GM18499 (cell line): ENCODE data around the gene MAD1L1.
"Not testable (repeated sequence)": the region's sequence is repeated elsewhere in the genome, so short reads cannot be mapped to it uniquely, and the experiment has no call there.

ENCODE experiments used
- ATAC-seq: cut with Tn5 transposase; IDR thresholded peaks from one replicate; pipeline ENCODE4 v1.9.1; 2021; ENCODE audit warnings: moderate number of reproducible peaks; ENCODE audit not compliant: insufficient read depth, unreplicated experiment

The MAD1L1 gene

DNA sequence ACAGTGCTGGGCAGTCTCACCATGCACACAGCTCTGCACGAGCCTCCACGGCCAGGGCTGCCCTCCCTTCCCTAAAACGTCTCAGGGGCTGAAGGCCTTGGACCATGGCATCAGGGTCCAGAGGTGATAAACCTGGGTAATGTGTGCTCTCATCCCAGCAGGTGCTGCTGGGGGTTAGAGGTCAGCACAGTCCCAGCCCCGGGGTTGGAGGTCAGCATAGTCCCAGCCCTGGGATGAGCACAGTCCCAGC is 407.2 kb downstream of the MAD1L1 start:
- not testable (repeated sequence) for ATAC-seq

DNA sequence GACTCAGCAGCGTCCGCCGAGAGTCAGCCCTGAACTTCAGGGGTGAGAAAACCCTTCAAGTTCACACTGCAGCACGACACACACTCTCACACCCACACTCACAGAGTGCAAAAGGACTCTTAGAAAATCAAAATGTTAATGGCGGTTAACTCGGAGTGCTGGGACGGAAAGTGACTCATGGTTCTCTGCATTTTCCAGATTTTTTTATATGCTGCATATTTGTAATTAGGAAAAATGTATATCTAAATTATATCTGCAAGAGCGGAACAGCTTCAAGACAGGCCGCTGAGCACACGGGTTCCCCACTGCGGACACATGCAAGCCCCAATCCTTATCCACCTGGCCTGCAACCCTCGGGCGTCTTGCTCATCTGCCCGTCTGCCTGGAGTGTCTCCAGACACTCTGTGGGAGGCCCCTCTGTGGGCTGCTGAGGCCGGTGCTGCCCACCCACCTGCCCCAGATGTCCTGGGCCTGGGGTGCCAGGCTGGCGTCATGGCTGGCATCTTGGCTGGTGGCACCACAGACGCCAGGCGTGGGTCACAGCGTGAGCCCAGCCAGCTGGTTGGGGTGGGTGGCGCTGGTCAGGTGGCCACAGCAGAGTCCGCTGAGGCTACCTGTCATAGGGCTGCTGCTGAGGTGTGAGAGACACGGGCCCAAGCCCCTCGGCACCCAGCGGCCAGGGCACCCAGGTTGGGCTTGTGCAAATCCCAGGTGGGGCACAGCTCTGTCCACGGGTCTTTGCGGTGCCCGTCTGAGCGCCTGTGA is 407.7 kb downstream of the MAD1L1 start:
- not testable (repeated sequence) for ATAC-seq

DNA sequence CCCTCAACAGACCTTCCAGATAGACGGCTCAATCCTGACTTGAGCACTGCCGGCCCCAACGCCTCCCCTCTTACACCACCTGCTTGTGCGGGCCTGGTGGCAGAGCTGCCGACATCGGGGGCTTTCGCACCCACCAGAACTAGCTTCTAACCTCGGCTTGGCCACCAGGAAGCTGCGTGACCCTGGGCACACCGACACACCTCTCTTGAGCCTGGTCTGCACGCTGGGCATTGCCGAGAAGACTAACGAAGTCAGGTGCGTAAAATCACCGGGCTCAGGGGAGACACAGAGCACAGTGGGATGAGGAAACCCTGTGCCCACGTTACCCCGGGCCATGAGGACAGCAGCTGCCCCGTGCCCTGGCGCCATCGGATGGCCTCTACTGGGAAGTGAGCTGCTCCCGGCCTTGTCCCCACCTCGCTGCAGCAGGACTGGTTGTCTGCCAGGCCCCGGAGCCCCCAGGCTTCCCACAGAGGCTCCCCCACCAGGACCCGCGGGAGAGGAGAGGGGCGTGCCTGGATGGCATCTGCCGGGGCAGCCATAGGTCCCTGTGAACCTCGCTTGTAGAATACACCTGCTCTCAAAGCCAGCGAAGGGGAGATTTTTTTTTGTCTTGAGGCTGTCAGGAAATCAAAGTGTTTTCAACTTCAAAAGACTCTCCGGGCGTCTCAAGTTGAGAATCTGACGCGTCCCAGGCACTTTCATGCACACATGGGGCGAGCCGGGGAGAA is 408.4 kb downstream of the MAD1L1 start:
- ATAC-seq = not testable (repeated sequence)

DNA sequence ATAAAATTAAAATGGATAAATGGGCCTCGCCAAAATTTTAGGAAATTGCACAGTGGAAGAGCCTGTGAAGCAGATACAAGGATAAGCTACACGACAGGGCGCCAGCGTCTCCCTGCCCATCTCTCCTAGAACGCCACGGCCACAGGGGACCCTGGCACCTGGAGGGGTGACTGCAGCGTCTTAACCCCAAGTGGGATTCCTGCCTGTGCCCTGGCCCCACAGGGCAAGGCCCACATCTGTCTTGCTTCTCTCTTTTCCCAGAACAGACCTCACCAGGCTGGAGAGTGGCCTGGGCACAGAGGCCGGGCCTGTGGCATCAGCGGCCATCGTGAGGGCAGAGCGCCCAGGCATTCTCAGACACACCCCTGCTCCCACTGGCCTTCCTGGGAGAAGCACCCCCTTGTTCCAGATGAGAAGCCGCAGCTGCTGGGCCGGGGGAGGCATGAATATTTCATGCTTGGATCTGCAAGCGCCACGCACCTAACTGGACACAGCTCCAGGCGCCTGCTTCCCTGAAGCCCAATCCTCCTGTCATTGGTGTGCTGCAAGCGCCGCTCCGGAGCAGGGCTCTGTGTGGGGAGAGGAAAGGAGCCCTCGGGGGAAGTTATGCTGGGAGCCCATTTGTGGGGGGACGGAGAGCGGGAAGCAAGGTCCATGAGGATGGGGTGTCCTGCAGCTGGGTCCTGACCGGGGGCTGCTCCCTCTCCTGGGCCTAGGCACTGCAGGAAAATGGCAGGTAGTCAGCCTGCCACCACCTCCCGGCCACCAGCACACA is 409.2 kb downstream of the MAD1L1 start:
- no peak for ATAC-seq

DNA sequence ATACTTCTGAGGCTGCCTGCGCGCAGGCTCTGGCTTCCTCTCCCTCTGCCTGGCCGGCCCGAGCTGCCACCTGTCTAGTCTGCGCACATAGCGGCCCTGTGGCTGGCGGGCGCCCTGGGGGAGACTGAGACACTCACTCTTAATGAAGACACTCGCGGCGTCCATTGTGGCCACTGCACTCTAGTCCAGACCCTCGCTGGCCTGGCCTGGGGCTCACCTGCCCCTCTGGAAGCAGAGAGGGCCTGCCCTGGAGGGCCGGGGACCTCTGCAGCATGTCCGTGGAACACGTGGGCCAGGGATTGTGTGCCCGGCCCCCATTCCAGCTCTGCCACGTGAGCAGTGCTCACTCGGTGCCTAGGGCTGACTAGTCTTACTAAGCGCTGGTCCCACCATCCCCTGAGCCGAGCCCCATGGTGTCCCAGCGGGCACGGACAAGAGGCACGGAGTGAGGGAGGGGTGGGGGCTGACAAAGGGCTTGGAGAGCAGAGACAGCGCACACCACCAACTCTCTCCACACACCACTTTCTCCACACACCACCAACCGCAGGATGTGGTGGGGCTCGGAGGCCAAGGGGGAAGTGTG is 413.4 kb downstream of the MAD1L1 start:
- no peak for ATAC-seq

DNA sequence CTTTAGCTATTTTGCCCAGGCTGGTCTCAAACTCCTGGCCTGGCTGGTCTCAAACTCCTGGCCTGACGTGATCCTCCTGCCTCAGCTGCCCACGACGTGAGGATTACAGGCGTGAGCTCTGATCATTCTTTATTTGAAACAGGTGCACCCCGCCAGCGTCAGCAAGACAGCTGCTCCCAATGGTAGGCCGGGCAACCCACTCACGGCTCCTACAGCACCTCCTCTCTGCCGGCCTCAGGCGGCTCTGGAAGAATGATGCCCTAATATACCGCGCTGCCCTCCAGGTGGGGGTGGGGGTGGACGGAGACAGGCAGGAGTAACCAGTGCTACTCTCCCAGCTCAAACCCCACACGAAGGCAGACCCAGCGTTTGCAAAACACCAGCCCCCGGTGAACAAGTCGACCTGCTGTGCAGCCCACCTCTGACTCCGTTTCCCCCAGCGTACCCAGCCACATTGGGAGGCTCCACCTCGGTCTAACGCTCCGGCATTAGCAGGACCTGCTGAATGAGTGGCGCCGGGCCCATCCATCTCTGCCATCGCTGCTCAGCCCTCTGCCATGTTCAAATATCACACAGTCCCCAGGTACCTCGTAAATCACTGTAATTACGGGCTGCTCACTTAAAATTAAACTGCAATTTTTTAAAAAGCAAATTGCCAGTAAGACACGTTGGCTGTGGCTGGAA is 414.0 kb downstream of the MAD1L1 start:
- ATAC-seq = no peak

DNA sequence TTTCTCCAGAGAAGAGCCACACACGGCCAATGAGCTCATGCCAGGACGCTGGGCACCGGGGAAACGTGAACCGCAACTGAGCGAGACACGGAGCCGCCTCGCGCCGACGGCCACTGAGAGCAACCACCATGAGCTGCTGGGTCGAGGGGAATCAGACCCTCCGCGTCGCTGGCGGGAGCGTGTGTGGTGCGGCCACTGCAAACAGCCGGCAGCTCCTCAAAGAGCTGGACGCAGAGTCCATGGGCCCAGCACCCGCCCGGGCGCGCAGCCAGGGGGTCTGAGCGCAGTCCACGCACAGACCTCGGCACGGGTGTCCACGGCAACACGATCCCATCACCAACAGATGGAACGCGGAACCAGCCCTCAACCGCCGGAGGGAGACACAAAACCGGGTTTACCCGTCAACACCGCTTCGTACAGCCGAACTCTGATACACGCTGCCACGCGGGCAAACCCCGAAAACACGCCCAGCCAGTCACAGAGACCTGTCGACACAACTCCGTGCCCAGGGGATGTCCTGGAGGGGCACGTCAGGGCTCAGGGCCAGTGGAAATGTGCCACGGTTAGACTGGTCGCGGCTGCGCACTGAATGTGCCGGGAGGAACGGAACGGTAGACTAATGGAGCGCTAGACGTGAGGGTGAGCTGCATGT is 415.6 kb downstream of the MAD1L1 start:
- ATAC-seq = no peak

DNA sequence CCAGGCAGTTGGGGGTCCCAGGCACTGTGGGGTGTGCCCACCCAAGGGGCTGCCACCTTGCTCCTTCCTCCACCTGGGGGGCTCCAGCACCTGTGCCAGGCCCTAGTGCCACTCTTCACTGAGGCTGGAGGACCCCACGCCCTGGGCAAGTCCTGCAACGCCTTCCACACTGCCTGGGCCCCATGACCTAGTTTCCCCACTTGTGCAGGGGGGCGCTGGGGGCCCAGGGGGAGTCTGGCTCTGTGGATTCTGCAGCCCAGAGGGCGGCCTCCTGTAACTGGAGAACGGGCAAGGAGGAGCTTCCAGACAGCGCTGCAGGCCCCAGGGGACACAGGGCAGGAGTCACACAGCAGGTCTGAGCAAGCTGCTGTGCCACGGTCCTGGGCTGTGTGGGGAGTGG is 416.3 kb downstream of the MAD1L1 start:
- not testable (repeated sequence) for ATAC-seq

DNA sequence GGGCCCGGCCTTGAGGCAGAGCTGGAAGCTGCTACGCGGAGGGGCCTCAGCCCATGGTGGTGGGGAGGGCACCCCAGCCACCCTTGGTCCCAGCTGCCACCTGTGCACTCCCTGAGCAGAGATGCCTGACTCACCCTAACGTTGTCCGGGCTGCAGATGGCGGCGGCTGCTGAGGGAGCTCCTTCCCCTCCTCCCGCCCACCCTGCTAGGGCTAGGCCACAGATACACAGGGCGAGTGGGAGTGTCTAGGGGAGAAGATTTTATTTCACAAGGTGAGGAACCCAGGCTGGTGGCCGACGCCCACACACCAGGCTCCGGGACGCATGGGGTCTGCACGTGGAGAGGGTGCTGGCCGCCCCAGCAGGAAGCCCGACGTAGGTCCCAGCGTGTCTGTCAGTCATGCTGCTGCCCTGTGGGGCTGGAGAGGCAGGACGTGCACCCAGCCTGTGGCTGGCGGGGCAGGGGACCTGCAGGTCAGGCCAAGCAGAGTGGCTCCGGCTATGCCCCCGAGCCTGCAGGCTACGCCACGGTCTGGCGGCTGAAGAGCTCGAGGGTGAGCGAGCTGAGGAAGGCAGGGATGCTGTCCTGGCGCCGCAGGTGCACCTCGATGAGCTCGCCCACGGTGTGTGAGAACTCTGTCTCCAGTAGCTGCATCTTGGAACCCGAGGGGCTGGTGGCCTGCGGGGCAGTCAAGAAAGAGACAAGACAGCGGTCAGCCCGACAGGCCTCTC is 417.0 kb downstream of the MAD1L1 start:
- ATAC-seq = not testable (repeated sequence)

DNA sequence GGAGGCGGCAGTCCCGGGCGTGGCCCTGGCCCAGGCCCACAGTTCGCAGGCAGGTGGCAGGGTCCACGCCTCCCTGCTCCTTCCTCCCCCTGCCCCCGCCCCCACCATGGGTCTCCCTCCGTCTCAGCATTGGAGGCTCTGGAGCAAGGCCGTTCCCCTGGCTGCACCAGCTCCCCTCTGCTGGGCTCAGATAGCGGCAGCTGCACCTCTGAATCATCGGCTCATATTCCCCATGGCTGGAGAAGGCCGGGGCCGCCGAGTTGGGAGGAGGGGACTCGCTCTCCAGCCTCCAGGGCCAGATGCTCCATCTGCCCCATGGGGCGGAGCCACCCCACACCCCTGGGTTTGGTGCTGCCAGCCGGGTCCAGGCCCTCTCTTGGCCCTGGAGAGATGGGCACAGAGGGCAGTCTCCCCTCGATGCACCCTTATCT is 417.7 kb downstream of the MAD1L1 start:
- no peak for ATAC-seq

DNA sequence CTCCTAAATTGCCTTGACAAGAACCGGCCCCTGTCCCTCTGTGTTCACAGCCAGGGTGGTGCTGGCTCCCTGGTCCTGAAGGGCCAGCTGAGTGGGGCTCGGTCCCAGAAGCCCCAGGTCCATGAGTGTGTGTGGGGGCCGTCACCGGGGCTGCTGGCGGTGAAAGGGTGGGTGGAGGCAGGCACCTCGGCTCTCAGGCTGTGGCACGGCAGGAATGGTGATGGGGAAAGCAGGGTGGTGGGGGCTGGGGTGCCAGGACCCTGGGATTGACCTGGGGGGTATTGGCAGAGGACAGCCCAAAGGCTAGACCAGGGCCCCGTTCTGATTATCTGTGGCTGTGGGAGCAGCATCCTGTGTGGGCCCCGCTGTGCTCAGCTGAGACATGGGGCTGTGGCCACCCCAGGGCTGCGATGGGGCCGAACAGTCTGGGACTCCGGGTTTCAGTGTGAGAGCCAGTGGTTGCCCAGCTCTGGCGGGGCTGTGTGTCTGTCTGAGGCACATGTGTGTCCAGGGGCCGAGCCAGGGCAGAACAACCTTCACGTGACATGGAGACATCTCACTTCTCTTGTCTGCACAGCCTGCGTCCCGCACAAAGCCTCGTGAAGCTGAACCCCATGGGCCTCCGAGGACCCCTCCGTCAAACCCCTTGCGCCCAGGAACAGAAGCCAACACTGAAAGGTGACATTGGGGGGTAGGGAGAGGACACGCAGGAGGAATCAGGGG is 418.5 kb downstream of the MAD1L1 start:
- no peak for ATAC-seq

DNA sequence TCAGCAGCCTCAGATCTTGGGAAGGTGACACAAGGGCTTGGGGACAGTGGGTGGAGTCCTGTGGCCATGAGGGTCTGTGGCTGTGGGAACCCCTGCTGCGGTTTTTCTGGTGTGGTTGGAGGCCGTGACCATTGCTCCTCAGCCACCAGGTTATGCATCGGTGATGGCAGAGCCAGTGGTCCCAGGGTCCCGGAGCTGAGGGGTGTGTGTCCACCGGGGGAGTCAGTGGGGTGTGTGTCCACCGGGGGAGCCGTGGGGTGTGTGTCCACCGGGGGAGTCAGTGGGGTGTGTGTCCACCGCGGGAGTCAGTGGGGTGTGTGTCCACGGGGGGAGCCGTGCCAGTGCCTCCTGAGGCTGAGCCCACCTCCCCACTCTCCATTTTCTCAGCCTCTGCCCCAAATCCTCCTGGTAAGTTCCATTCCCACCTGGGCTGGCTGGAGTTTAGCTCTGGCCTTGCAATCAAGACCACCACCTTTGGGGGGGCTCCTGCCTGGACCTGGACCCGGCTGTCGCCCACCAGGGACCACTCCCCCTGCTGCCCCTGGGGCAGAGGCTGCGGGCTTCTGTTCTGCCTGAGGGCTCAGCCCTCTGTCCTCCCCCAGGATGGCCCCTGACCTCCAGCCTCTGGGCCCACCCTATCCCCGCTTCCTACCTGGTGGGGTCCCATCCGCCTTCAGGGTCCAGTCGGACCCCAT is 419.2 kb downstream of the MAD1L1 start:
- ATAC-seq = no peak

DNA sequence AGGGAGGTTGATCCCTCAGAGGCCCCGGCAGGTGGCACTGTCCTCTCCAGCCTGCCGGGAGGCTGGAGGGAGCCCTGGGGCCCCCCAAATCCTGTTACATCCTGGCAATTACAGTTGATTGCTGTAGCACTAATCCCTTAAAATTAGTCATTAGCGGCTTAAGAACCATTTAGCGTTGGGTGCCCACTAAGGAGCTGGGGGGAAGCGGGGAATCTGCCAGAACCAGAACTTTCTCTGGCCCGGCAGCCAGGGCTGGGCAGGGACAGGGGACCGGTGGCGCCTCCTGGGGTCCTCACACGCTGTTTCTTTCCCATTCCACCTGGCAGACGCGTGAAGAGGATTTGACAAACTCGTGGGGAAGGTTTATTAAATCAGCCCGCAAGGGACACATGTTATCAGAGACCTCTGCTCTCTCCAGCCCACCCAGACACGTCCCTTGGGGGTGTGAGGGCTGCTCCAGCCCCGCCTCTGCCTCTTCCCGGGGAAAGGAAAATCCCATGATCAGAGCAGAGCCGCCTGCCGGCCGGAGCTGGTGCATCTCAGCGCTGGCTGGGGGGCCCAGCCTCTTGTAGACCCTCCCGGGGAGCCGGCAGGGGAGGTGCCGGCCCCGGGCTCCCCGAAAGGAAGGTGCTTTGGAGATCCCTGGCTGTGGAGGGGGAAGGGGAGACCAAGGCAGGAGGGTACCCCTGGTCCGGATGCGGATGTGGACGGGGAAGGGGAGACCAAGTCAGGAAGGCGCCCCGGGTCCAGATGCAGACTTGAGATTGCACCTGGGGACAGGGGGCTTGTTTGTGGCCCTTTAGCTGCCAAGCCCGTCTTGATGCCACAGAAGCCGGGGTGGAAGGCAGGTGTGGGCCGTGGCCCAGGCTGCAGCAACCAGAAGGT is 420.0 kb downstream of the MAD1L1 start:
- no peak for ATAC-seq

DNA sequence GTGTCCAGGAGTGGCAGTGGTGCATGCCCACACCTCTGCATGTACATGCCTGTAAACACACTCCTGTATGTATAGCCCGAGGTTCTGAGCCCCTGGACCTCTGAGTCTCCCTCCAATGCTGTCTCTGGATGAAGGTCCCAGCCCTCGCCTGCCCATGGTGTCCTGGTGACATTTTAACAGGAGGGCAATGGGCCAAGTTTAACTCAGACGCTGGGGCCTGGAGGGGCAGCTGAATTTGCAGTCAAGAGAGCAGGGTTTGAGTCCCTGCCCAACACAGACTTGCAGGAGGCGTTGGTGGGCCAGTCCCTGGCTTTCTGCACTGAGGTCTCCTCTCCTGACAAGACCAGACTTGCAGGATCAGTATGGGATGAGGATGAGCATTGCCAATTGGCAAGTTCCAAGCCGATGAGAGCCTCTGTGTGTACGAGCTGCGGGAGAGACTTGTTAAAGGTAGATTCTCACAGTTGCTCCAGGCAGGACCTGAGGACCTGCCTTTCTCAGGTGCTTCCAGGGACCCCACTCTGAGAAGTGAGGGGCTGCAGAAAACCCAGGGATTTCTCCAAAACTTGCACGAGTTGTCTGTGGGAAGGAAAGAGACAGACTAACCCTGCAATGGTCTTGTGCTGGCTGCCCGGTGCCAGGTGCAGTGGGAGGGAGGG is 420.8 kb downstream of the MAD1L1 start:
- no peak for ATAC-seq

DNA sequence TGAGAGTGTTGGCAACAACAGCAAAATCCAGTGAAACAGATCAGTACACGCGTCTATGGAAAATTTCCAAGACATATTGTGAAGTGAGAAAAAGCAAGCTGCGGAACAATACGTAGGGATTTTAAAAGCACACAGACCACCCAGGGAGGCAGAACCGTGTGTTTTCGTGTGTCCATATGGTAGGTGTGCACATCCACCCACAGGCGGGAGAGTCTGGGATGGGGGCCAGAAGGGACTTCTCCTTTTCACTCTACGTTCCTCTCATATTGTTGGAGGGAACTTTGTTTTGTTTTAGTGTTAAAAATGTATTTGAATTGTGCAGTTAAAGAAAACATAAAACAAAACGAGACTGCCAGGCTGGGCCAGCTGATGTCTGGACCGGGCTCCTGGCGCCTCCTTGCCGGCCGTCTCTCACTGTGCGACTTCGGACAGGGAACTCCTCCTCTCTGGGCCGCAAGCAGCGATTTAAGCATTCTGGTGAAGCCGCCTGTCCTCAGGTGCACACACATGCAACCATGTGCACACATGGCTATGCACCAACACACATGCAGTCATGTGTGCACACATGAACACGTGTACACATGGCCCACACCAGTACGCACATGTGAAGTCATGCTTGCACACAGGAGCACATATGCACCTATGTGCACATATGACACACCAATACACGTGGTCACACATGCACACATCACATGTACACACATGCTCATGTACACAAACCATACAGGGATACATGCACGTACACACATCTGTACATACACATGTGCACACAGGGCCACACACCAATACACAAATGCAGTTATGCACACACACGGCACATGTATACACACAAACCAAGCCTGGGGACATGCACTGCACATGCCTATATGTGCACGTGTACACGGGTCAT is 421.5 kb downstream of the MAD1L1 start:
- ATAC-seq = no peak

DNA sequence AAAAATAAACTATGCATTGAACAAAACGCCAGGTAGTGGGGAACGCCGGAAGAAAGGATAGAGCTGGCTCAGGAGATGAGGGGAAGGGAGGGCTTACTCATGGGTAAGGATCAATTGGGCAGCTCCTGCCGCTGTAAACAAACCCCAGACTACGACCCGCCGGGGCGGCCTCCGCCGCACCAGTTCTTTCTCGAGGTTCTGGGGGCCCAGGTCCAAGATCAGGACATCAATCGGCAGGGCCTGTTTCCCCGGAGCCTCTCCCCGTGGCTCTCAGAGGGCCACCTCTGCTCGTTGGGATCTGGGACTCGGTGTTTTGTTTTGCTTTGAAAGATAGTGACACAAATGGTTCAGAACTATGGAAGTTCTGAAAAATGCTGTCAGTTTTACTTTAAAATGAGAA is 422.2 kb downstream of the MAD1L1 start:
- ATAC-seq = no peak
